ENCODE results near the gene CNIH3. TPM values are rescaled to one million over a fixed set of nuclear protein-coding genes. Genes with fewer than 3 reads are reported as not detected.

CNIH3 gene
- total RNA-seq, 1 experiment from 2014 or later: 4.2 TPM

DNA sequence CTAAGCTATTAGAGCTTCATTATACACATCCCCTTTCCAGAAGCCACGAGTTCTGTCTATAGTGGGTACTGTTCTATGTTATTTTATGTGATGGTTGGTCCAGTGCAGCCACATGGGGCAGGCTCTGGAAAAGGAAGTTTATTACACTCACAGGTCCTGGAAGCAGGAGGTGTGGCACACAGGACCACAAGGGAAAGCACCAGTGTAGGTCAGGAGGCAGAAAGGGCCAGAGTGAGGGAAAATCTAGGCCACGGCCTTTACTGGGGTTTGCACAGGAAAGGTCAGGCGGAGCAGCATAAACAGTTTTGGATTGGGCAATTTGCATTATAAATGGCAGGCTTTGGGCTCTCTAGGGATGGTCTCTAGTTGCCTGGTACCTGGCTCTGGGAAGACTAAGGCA, 21.8 kb upstream of the CNIH3 start:
- H3K27me3 Mint-ChIP-seq (ENCODE audit: low read depth): no peaks in the 10 kb centered on the region
- Histone ChIP-seq H3K4me1 (ENCODE audit: insufficient read depth, low read length) (0 out of 2 replicates have a peak, but pooled peaks cover 5% of the 10 kb centered on the region), H3K27me3 (ENCODE audit: insufficient read depth, low read length) (no peaks in the 10 kb centered on the region), H3K23ac (ENCODE audit: insufficient read length, low read depth, low read length) (no peak overlapping the region), H3K56ac (ENCODE audit: insufficient read length, low read depth, low read length) (no peak overlapping the region), H2BK120ac (ENCODE audit: low read depth, low read length, poor library complexity, severe bottlenecking) (no peak overlapping the region), H3T11ph (ENCODE audit: low read length) (no peak overlapping the region), H2BK15ac (ENCODE audit: low read depth, low read length) (no peak overlapping the region), H3K4me2 (ENCODE audit: insufficient read depth, insufficient read length, low read length) (no peak overlapping the region), H3K27ac (ENCODE audit: insufficient read length, low read depth, low read length) (no peak overlapping the region), H4K5ac (ENCODE audit: insufficient read length, low read depth, low read length) (no peak overlapping the region), H2BK12ac (ENCODE audit: insufficient read length, low read depth, low read length) (no peak overlapping the region), H2BK5ac (ENCODE audit: insufficient read length, low read length) (no peak overlapping the region), H3K79me2 (ENCODE audit: insufficient read depth, low read length) (no peaks in the 10 kb centered on the region), H2BK20ac (ENCODE audit: low read depth, low read length, poor library complexity, severe bottlenecking) (no peak overlapping the region), H4K91ac (ENCODE audit: insufficient read length, low read depth, low read length) (no peak overlapping the region), H3K23me2 (ENCODE audit: insufficient read length, low read depth, low read length, poor library complexity, severe bottlenecking) (no peaks in the 10 kb centered on the region), H2AFZ (ENCODE audit: low read length) (no peak overlapping the region), H3K18ac (ENCODE audit: insufficient read length, low read depth, low read length) (no peak overlapping the region), H3K9ac (ENCODE audit: extremely low read depth, insufficient read length, low read length) (peak overlapping the region; percentile 26), H3K79me1 (ENCODE audit: insufficient read depth, low read depth, low read length, poor library complexity, severe bottlenecking) (no peaks in the 10 kb centered on the region), H4K8ac (replicated peaks; ENCODE audit: insufficient read length, low read depth, low read length) (no peak overlapping the region), H3K14ac (ENCODE audit: insufficient read depth, low read length) (peak overlapping the region; percentile 64; the same call in 1 of the 2 replicates), H3K9me3 (ENCODE audit: control insufficient read depth, low read depth, low read length) (no peaks in the 10 kb centered on the region), H3K4ac (ENCODE audit: low read depth, low read length) (no peak overlapping the region), H2AK5ac (ENCODE audit: insufficient read length, low read length) (no peak overlapping the region), H4K20me1 (ENCODE audit: control insufficient read depth, insufficient read depth, insufficient read length) (no peaks in the 10 kb centered on the region)
- peak; percentile 17 for DNase-seq
- no peak overlapping the region for H3K4me3 Mint-ChIP-seq
- peaks cover 23 to 31% of the 10 kb centered on the region in 2 experiments for H3K4me1 Mint-ChIP-seq
- no peaks in the 10 kb centered on the region for H3K36me3 Mint-ChIP-seq (ENCODE audit: insufficient read depth in 1 of 3, low read depth in 3 of 3)
- H3K9me3 Mint-ChIP-seq: no peaks in the 10 kb centered on the region; a peak in 1 of 5 replicates
- WGBS (ENCODE audit: extremely low coverage, insufficient read length, low lambda C conversion rate): no CpG with 5 or more reads among the region's 3 CpGs
- H3K27ac Mint-ChIP-seq: peak overlapping the region in 1 of 3 experiments; percentile 32; a peak in 1 of 7 replicates
- no peak for TF ChIP-seq CTCF (conservative IDR thresholded peaks at IDR 0.05)
